GM12892 (cell line): ENCODE results near the gene ZSCAN10.

Source experiments
- POLR2A ChIP-seq: IDR thresholded peaks from 2 replicates; pipeline ENCODE4 v1.6.1; 2011; ENCODE audit warnings: low read depth, low read length, control low read depth
- POLR2AphosphoS5 ChIP-seq: IDR thresholded peaks from 2 replicates; pipeline ENCODE4 v1.6.1; 2011; ENCODE audit warnings: low read depth, low read length, control low read depth
- TAF1 ChIP-seq: IDR thresholded peaks from 2 replicates; pipeline ENCODE4 v1.6.1; 2011; ENCODE audit warnings: low read depth, mild to moderate bottlenecking, control low read depth, low read length, borderline replicate concordance

DNA sequence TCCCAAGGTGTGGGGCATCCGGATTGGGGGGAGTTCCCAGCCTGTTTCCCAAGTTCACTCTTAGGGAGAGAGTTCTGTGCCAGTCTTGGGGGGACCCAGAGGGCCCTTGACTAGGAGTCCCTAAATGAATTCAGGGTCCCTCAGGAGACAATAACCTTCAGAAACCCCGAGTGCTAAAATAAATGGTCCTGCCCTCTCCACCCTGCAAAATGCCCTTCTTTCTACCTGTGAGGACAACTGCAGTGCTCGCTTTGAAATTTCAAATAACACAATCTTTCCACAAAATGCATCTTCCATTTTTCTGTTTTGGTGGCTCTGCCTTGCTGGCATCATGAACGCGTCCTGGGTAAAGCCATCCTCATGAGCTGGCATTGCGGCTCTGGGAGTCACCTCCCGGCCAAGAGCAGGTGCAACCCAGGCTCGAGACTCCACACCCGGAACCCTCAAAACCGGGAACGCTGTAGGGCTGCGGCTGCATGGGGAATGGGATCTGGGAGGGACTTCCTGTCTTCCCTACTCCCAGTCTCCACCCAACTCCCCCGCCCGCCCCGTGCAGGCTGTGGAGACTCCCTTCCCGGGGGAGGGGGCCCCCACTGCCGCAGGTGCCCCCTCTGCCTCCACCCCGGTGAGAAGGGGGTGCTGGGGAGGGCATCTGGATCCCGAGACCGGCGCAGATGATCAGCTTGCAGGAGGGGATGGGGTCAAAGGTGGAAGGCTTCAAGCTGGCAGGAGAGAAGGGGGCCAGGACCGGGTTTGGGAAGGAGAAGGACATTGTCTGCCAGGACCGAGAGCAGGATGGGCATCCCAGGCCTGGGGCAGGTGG is 13.2 kb upstream of the ZSCAN10 start, which contains the start of gene ZNF205:
- no peak for TF ChIP-seq POLR2A
- no peak for TF ChIP-seq TAF1
- no peak for TF ChIP-seq POLR2AphosphoS5
